Stimulated activated CD4-positive, alpha-beta T cell treated with anti-CD3 and anti-CD28 coated beads, Interleukin-15, amount 100 ng/mL, for 48 hours (primary cell): ENCODE data around the gene CDC14C.
"Not testable (repeated sequence)": the region's sequence is repeated elsewhere in the genome, so short reads cannot be mapped to it uniquely, and the experiment has no call there.

Experiments used
- DNase-seq, 2 donors: peaks; one replicate each; pipeline ENCODE4 v3.0.0-alpha.2; 2020; ENCODE audit warnings: low read depth in 2 of 2

CDC14C gene

DNA sequence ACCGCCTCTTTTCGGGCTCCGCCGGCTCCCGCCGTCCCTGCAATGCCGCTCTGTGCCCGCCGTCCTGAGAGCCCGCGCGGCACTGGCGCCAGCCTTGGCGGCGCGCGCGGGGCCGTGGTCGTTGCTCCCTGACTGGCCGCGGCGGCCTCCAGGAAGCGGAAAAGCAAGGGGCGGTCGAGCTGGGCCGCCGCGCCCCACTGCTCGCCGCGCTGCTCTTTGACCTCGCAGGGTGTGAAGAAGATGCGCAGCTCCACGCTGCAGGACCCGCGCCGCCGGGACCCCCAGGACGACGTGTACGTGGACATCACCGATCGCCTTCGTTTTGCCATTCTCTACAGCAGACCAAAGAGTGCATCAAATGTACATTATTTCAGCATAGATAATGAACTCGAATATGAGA, at the start of gene CDC14C:
Gene CDC14C (plus strand): TSS at position 115 of the 400 bp plus-strand sequence. CDS start 126 bp downstream, at position 241.
- no peak for DNase-seq

DNA sequence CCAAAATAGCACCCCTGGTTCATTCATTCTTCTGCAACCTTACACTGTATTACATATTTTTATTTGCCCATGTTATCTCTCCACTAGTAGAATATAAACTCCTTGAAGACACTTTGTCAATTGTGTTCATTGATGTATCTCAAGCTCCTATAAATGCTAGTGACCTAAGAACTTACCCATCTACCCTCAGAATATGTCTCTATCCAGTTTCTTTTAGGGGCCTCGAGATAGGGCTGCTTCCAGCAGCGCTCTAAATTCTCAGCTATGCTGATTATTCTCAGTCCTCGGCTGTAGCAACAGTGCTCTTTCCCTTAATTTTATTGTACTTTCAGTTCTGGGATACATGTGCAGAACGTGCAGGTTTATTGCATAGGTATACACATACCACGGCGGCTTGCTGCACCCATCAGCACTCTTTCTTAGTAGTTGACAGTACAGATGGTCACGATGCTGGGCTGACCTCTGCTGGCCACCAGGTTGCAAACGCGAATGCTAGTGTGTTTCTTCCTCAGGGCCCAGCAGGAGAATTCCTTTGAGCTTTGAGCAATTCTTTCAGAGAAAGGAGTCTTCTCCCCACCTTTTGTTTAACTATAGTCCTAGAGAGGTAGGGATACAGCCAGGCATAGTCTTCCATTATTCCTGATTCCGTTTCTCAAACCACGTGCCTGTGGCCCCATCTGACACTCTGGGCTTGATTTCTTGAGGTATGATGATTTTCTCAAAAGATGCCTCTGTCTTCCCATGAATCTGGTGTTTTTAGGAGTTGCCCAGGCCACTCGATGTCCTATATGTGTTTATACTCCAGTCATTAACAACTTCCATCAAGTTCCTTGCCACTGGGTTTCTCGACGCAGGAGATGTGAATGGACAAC, 49.1 kb upstream of the CDC14C start:
- DNase-seq, result no peak

DNA sequence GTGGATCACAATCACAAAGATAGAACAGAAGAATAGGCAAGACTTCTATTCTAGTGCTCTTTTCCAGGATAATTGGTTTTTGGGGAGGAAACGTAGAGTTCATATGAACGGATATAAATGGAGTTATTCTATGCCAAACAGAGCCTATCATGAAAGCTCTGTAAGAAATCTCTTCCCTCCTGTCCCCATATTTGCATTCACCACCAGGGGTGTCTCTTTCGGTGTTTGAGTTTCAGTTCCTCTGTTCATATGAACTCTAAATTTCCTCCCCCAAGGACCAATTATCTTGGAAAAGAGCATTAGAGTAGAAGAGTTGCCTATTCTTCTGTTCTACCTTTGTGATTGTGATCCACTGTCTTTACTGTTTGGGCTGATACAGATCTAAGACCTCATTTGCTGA, 48.3 kb upstream of the CDC14C start:
- DNase-seq, result no peak

DNA sequence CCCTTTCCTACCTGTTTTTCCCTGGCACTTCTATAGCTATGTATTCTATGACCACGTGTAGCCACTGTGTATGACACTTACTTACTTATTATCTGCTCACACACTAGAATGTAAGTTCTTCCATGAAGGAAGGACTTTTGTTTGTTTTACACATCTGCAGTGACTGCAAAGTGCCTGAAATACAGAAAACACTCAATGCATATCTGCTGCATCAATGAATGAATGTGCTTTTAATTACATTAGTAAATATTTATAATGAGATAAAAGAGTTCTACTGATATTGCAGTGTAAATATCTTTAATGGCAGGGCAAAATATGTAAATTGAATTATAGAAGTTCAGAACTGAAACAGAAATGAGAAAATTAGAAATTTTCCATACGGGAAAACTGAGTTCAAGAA, 43.5 kb upstream of the CDC14C start:
- no peak for DNase-seq

DNA sequence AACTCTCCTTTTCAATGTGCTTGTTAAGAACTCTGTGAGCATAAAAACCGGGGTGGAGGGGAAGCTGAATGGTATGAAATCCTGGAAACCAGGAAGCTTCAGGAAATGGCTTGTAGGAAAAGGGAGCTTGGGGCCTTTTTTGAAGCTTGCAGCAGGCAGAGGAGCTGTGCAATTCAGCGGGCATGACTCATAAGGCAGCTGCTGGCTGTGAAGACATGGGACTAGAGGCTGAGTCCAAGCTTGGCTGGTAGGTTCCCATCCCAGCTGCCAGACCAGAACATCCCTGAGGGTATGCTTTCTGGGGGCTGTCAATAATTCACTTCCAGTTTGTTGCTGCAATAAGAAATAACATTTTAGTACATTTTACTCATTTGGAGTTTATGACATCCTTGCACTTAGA, 36.8 kb upstream of the CDC14C start:
- DNase-seq, result no peak

DNA sequence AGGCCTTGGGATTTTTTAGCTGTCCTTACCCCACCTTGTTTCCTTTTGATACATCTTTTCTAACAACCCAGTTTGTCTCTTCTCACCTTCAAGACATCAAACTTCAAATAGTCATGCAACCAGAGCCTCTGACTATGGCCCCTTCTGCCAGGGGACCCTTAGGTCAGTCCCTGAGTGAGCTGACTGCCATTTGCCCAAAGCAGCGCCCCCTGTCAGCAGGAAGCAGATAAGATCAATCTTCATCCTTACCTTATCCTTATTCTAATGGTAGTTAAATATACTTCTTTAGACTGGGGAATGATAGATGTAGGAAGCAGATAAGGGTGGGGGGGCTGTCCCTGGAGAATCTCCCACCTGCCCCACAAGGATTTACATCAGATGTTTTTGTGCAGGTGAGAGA, 29.8 kb upstream of the CDC14C start:
- DNase-seq, result no peak

DNA sequence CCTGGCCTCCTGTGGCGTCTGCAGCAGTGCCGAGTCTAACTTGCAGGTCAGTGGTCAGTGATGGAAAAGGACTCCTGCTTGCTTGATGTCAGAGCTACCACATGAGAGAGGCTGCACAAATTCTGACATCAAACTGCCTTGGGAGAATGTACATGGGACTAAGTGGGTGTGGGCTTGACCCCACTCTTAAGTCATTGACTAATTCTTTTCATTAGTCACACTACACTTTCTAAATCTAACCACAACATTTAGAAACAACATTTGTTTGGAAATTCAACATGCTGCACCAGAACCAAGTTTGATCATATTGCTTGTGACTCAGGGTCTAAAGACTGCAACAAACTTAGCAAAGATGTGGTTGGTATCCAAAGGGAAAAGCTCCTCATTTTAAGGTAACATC, 24.4 kb upstream of the CDC14C start:
- DNase-seq, result no peak

DNA sequence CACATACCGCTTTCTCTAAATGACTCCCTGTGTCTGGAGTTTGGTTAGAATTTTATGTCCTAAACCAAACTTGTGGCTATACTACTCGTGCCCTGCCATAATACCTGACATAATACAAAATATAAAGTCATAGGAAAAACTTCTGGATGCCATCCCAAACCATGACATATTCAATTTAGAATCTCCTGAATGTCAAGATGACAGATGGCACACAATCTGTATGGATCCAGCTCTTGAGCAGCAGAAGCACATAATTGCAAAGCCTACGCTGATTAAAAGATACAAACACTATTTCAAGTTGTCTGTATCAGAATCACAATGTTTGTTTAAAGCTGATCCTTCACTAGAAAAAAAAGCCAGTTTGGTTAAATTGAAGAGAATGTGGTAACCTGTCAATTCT, 22.4 kb upstream of the CDC14C start:
- DNase-seq, result no peak

DNA sequence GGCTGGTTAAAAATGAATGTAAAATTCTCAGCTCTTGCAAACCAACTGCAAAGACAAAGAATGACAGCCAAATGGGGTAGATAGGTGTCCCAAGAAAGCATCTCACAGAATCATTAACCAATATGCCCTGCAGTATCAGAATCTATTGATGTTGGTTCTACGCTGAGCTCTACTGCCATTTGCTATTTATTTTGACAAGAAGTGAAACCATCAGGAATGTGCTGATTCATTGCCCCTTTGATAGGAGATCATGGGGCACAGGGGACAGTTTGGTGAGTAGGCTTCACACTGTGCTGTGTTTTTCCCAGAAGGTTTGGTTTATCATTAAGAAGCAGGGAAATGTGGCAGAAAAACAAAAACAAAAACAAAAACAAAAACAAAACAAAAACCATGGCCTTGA, 19.4 kb upstream of the CDC14C start:
- no peak for DNase-seq

DNA sequence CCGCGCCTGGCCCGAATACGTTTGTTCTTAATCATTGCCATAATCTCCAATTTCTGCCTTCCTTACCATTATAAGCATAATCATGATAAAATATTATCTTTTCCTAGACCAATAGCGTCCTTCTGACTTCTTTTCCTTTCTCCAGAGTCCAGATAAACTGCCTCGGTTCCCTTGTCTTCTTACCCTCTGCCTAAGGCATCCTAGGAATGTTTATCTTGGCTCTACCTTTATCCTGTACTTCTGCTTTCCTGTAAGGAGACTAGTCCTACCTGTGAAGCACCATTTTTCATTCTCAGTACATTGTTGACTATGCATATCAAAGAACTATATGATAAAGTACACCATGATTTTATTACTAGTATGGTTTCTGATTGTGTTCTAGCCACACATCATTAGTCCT, 18.7 kb upstream of the CDC14C start:
- not testable (repeated sequence) for DNase-seq

DNA sequence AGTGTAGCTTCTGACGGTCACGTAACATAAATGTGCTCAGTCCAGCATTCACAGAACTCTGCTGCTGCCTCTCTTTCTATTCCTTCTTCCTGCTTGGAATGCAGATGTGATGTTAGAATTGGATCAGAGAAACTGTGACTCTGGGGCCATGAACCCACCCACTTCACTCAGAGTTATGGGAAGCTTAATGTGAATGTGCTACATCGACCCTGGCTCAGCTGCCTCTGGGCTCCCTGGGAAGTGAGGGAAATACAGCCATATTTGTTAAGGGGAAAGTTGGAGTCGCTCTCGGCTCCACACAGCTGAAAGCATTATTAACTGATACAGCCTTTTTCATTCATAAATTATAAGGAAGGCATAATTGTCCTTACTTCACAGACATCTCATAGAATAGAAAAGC, 14.5 kb upstream of the CDC14C start:
- not testable (repeated sequence) for DNase-seq

DNA sequence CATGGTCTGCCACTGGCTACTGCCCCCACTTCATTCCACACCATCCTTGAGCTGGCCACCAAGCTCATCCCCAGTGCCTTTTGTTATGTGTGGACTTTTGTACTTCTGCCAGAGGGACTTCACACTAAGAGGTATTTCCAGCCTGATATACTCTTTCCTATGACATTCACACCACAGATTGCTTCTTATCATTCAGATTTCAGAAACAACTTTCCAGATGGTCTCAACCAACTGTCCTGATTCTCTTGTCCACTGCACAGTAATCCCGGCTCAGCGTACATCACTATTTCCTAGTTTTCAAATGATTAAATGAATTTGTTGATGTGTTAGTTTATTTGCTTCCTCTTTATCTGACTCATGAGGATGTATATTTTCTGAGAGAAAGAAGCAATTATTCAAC, 7.1 kb downstream of the CDC14C start:
- DNase-seq, result no peak

DNA sequence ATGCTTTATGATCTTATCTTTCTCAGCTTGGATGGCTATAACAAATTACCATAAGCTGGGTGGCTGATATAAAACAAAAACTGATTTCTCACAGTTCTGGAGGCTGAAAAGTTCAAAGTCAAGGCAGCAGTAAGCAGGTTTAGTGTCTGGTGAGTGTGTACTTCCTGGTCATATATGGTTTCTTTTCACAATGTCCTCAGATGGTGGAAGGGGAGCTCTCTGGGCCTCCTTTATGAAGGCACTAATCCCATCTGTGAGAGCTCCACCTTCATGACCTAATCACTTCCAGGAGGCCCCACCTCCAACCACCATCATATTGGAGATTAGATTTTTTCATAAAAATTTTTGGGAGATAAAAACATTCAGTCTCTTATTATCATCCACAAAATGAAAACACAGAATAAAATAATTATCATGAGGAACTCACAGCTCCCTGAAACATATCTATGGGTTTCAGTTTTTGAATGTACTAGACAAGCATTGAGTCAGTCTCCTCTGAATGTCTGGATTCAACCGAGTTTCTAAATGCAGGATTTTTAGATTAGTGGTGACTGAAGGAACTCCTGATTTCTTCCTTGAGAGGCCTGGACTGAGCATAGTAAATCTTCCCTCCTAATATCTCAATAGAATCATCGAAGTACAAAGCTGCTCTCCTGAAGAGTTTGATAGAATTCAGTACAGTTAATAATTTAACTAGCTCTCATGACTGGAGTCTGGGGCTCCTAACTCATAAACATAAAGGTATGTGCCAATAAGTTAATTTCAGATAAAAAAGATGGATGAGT, 8.0 kb downstream of the CDC14C start:
- DNase-seq, result no peak

DNA sequence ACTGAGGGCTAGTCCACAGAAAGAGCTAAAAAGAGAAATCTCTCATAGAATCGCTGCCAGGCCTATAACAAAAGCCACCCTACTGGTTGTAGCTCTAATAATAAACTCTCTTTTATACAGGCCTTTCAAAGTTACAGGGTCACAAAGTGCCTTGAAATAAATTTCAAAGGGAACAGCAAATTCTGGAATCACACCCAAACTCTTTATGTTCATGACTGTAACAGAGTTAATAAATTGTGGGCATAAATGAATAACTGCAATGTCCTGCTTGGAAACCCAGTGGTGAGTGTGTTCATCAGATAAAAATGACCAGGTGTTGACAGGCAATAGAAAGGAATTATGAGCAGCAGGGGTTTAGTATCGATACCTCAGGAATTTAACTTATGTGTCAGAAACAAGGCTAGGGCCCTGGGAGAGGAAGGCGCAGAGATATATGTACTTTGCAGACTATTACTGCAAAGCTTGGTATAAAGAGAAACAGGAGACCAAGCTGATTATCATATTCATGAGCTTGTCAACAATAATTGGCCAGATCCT, 9.3 kb downstream of the CDC14C start:
- no peak for DNase-seq

DNA sequence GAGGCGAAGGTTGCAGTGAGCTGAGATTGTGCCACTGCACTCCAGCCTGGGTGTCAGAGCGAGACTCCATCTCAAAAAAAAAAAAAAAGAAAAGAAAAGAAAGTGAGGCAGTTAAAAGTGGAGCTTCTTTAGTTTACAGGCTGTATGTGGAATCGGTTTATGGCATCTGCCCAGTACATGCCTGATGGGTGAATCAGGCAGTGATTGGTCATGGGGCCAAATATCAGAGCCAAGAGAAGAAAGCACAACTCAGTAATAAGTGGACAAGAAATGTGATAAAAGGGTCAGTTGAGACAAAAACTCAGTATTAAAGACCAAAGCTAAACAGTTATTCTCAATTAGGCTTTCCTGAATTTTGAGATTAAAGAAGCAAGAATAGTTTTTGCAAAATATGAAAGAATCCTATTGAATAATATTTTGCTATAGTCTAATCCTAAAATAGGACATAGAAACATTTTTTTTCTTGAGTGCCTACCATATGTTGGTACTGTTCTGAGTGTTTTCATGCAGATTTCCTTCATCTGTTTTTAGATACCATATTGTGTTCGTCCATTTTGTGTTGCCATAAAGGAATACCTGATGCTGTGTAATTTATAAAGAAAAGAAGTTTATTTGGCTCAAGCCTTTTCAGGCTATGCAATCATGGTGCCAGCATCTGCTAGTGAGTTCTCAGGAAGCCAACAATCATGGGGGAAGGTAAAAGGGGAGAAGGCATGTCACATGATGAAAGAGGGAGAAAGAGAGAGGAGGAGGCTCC, 14.4 kb downstream of the CDC14C start:
- no peak for DNase-seq

DNA sequence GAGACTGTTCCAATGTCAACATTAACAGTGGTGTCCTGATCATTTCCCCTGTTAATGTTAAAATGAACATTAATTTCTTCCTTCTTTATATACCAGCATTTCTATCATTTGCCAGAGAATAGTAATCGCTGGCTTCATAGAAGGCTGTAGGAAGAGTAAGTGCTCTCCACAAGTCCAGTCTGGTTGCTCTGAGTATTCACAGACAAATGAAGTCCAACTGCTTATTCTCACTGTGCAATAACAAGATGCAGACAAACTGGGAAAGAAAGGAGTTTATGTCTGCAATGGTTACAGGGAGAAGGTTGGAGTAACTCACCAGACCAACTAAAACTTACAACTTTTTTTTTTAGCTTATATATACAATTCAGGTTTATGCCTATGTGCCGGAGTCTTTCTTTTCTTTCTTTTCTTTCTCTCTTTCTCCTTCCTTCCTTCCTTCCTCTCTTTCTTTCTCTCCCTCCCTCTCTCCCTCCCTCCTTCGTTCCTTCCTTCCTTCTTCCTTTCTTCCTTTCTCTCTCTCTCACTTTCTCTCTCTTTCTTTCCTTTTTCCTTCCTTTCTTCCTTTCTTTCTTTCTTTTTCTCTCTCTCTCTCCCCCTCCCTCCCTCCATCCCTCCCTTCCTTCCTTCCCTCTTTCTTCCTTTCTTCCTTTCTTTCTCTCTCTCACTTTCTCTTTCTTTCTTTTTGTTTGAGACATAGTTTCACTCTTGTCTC, 19.1 kb downstream of the CDC14C start:
- DNase-seq, result no peak

DNA sequence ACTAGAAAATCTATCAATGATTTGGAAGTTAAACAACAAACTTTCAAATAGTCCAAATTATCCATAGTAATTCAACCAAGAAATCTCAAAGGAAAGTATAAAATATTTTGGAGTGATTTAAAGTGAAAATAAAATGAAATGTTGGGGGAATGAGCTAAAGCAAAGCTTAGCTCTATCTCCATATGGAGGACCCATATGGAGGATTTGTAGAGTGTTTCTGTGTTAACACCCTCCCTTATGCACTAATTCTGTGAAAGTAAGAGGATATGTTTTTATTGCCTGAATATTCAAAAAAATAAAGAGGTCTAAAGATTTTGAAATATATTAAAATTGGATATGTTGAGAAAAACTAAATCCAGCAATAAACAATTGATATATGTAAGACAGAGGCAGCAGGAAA, 31.6 kb downstream of the CDC14C start:
- no peak for DNase-seq

DNA sequence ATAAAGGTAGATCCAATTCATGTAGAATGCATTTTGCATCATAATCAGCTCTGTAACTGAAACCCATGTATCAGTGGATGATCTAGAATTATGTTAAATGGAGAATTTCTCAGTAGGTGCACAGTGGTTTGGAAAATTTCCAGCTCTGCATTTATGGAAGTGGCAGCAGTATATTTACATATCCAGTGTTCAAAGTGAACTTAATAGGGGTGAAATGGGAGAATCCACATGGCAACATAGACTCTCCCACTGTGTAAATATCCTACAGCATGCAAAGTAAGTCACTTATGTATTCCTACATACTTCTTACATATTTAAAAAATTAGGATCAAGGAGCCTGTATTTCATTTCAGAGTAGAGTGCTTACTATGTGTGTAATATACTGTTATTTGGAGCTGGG, 35.3 kb downstream of the CDC14C start:
- DNase-seq, result no peak

DNA sequence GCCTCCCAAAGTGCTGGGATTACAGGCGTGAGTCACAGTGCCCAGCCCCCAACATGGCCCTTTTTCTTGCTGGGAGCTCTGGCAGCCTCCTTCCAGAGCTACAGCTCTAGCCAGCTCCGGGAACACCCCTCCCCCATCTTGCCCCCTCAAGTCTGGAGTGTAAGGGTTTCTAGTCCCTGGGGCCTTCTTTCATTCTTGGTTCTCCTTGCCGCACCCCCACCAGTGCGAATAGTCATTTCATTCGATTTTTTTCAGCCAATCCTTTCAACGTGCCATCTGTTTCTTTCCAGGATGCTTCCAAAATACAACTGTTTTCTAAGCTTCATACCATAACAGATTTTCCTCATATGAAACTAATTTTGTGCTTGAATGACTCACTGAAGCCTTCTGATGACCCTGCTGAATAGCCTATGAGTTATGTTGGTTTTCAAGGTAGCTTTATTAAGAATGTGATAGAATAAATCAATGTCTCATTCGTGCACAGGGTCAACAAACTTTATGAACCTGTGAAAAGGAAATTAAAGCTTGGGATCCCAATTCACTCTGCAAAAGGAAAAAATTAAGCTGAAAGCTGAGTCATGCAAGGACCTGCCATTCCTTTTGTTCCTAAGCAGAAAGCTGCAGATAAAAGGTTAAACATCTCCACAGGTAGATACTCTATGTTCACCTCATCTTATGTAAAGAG, 38.6 kb downstream of the CDC14C start:
- DNase-seq, result no peak

DNA sequence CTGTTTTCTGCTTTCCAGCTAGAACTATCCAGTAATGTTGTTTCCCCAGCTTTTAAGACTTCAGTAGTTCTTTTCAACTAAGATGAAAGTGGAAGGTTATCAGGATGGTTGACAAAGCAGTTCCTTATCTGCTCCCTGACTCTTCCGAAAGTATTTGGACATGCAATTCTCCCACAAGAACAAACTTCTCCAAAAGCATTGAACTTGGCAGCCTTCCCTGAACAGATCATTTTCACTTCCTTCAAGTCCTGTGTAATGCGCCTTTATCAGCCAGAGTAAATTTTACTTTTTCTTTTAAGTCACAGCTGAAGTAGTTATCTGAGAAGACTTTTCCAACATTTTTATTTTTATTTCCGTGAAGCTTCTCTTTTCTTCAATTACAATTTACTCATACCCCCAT, 39.7 kb downstream of the CDC14C start:
- no peak for DNase-seq

DNA sequence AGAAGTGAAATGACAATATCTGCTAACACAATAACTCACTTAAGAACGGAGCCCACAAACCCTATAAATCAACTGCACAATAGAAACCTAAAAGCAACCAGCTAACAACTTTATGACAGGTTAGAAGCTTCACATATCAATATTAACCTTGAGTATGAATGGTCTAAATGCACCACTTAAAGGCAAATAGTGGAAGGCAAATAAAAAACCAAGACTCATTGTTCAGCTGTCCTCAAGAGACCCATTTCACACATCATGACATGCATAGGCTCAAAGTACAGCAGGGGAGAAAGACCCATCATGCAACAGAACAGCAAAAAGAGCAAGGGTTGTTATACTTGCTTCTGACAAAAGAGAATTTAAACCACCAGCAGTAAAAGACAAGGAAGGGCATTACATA, 46.8 kb downstream of the CDC14C start:
- no peak for DNase-seq
